H9 (cell line): ENCODE data around the gene CFAP43. TPM values are rescaled to one million over a fixed set of nuclear protein-coding genes. Genes with fewer than 3 reads are reported as not detected.
"Not testable (repeated sequence)": the region's sequence is repeated elsewhere in the genome, so short reads cannot be mapped to it uniquely, and the experiment has no call there.

Experiments used
- DNase-seq: peaks from one replicate; pipeline ENCODE4 v3.0.0-alpha.2; 2017
- H2AFZ ChIP-seq: one replicate; pipeline ENCODE4 v1.6.1; 2013; ENCODE audit warnings: mild to moderate bottlenecking, low read length, control low read depth, moderate library complexity
- H2AK5ac ChIP-seq: 2 replicates; pipeline ENCODE4 v1.6.1; 2013; ENCODE audit warnings: low read length, control low read depth, mixed read lengths; ENCODE audit not compliant: insufficient read length
- H2BK120ac ChIP-seq: one replicate; pipeline ENCODE4 v1.6.1; 2013; ENCODE audit warnings: low read depth, mild to moderate bottlenecking, low read length, control low read depth, inconsistent platforms; ENCODE audit not compliant: poor library complexity, severe bottlenecking
- H2BK12ac ChIP-seq: 2 replicates; pipeline ENCODE4 v1.6.1; 2013; ENCODE audit warnings: low read length, control low read depth, mixed read lengths, low read depth; ENCODE audit not compliant: insufficient read length
- H2BK15ac ChIP-seq: 2 replicates; pipeline ENCODE4 v1.6.1; 2013; ENCODE audit warnings: low read depth, low read length, control low read depth
- H2BK20ac ChIP-seq: one replicate; pipeline ENCODE4 v1.6.1; 2013; ENCODE audit warnings: low read depth, mild to moderate bottlenecking, low read length, control low read depth, inconsistent platforms; ENCODE audit not compliant: poor library complexity, severe bottlenecking
- H2BK5ac ChIP-seq: 2 replicates; pipeline ENCODE4 v1.6.1; 2013; ENCODE audit warnings: low read length, control low read depth, mixed read lengths; ENCODE audit not compliant: insufficient read length
- H3K14ac ChIP-seq: 2 replicates; pipeline ENCODE4 v1.6.1; 2013; ENCODE audit warnings: low read length, control low read depth; ENCODE audit not compliant: insufficient read depth
- H3K18ac ChIP-seq: 2 replicates; pipeline ENCODE4 v1.6.1; 2013; ENCODE audit warnings: low read depth, mild to moderate bottlenecking, mixed read lengths, low read length, control low read depth; ENCODE audit not compliant: insufficient read length
- H3K23ac ChIP-seq: 2 replicates; pipeline ENCODE4 v1.6.1; 2013; ENCODE audit warnings: low read length, control low read depth, mixed read lengths, low read depth; ENCODE audit not compliant: insufficient read length
- H3K23me2 ChIP-seq: 2 replicates; pipeline ENCODE4 v1.6.1; 2013; ENCODE audit warnings: low read depth, mild to moderate bottlenecking, mixed read lengths, low read length, control low read depth; ENCODE audit not compliant: insufficient read length, poor library complexity, severe bottlenecking
- H3K27ac ChIP-seq: 2 replicates; pipeline ENCODE4 v1.5.1; 2013; ENCODE audit warnings: low read length, control low read depth, mixed read lengths, low read depth; ENCODE audit not compliant: insufficient read length
- H3K27me3 ChIP-seq: 2 replicates; pipeline ENCODE4 v1.6.1; 2013; ENCODE audit warnings: low read length, control low read depth, inconsistent platforms; ENCODE audit not compliant: insufficient read depth
- H3K4ac ChIP-seq: 2 replicates; pipeline ENCODE4 v1.6.1; 2013; ENCODE audit warnings: low read depth, mild to moderate bottlenecking, control low read depth, inconsistent platforms, low read length, moderate library complexity
- H3K4me1 ChIP-seq: 2 replicates; pipeline ENCODE4 v1.6.1; 2013; ENCODE audit warnings: low read length, control low read depth, inconsistent platforms; ENCODE audit not compliant: insufficient read depth
- H3K4me2 ChIP-seq: 2 replicates; pipeline ENCODE4 v1.6.1; 2013; ENCODE audit warnings: low read length, control low read depth, mixed read lengths; ENCODE audit not compliant: insufficient read length, insufficient read depth
- H3K56ac ChIP-seq: 2 replicates; pipeline ENCODE4 v1.6.1; 2013; ENCODE audit warnings: low read depth, mild to moderate bottlenecking, mixed read lengths, low read length, control low read depth; ENCODE audit not compliant: insufficient read length
- H3K79me1 ChIP-seq: 2 replicates; pipeline ENCODE4 v1.6.1; 2013; ENCODE audit warnings: low read depth, mild to moderate bottlenecking, moderate library complexity, low read length, control low read depth, inconsistent platforms; ENCODE audit not compliant: insufficient read depth, poor library complexity, severe bottlenecking
- H3K79me2 ChIP-seq: 2 replicates; pipeline ENCODE4 v1.6.1; 2013; ENCODE audit warnings: low read length, control low read depth, inconsistent platforms; ENCODE audit not compliant: insufficient read depth
- H3K9ac ChIP-seq: 2 replicates; pipeline ENCODE4 v1.6.1; 2013; ENCODE audit warnings: low read length, control low read depth, mixed read lengths; ENCODE audit not compliant: insufficient read length; ENCODE audit errors: extremely low read depth
- H3K9me3 ChIP-seq: one replicate; pipeline ENCODE4 v1.6.1; 2013; ENCODE audit warnings: low read depth, low read length, inconsistent platforms; ENCODE audit not compliant: control insufficient read depth
- H3T11ph ChIP-seq: one replicate; pipeline ENCODE4 v1.6.1; 2013; ENCODE audit warnings: mild to moderate bottlenecking, low read length, control low read depth, inconsistent platforms
- H4K20me1 ChIP-seq: one replicate; pipeline ENCODE4 v1.6.1; 2013; ENCODE audit not compliant: control insufficient read depth, insufficient read length, insufficient read depth
- H4K5ac ChIP-seq: 2 replicates; pipeline ENCODE4 v1.6.1; 2013; ENCODE audit warnings: low read depth, mild to moderate bottlenecking, mixed read lengths, low read length, control low read depth; ENCODE audit not compliant: insufficient read length
- H4K8ac ChIP-seq: replicated peaks from 2 replicates; pipeline ENCODE4 v1.6.1; 2013; ENCODE audit warnings: low read length, control low read depth, mixed read lengths, low read depth; ENCODE audit not compliant: insufficient read length
- H4K91ac ChIP-seq: 2 replicates; pipeline ENCODE4 v1.6.1; 2013; ENCODE audit warnings: low read depth, mild to moderate bottlenecking, moderate library complexity, mixed read lengths, low read length, control low read depth; ENCODE audit not compliant: insufficient read length
- H3K27ac Mint-ChIP-seq, 3 experiments: 2 replicates in 2 of 3; 3 replicates in 1 of 3; pipeline ENCODE4 v1.8.0; 2020 to 2021; ENCODE audit warnings: mixed read lengths in 3 of 3, mild to moderate bottlenecking in 1 of 3, moderate library complexity in 1 of 3
- H3K27me3 Mint-ChIP-seq: 2 replicates; pipeline ENCODE4 v1.8.0; 2021; ENCODE audit warnings: low read depth, mild to moderate bottlenecking, moderate library complexity, mixed read lengths
- H3K36me3 Mint-ChIP-seq, 3 experiments: 2 replicates in 2 of 3; 3 replicates in 1 of 3; pipeline ENCODE4 v1.8.0; 2020 to 2021; ENCODE audit warnings: low read depth in 3 of 3, mixed read lengths in 3 of 3; ENCODE audit not compliant: insufficient read depth in 1 of 3
- H3K4me1 Mint-ChIP-seq, 2 experiments: 2 replicates each; pipeline ENCODE4 v1.8.0; 2020; ENCODE audit warnings: mixed read lengths in 2 of 2
- H3K4me3 Mint-ChIP-seq, 2 experiments: 2 replicates in 1 of 2; 3 replicates in 1 of 2; pipeline ENCODE4 v1.8.0; 2020 to 2021; ENCODE audit warnings: mild to moderate bottlenecking in 2 of 2, mixed read lengths in 2 of 2, moderate library complexity in 1 of 2
- H3K9me3 Mint-ChIP-seq, 2 experiments: 2 replicates in 1 of 2; 3 replicates in 1 of 2; pipeline ENCODE4 v1.8.0; 2020; ENCODE audit warnings: mild to moderate bottlenecking in 2 of 2, mixed read lengths in 2 of 2, moderate library complexity in 1 of 2
- WGBS: extraction: QIAGEN DNeasy Blood & Tissue Kit; methylation state at CpG from one replicate; pipeline ENCODE4 v1.1.7; 2013; ENCODE audit warnings: missing lambda C conversion rate, low lambda C conversion rate, mixed read lengths; ENCODE audit not compliant: insufficient read length; ENCODE audit errors: extremely low coverage; 5-methylcytosine and 5-hydroxymethylcytosine counted together
- total RNA-seq: library from RNA; stranded (reverse); gene quantifications from 2 replicates; pipeline ENCODE4 v1.2.1, GENCODE V29; 2021
- TF ChIP-seq, protein P1 (sequence below): fragments of 200-600 bp; sonication (generic); conservative IDR thresholded peaks from 3 replicates; pipeline ENCODE4 v1.8.0; 2021; ENCODE audit warnings: antibody characterized with exemption, mild to moderate bottlenecking

The CFAP43 gene
- total RNA-seq, 1 experiment from 2014 or later = 0.26 TPM

DNA sequence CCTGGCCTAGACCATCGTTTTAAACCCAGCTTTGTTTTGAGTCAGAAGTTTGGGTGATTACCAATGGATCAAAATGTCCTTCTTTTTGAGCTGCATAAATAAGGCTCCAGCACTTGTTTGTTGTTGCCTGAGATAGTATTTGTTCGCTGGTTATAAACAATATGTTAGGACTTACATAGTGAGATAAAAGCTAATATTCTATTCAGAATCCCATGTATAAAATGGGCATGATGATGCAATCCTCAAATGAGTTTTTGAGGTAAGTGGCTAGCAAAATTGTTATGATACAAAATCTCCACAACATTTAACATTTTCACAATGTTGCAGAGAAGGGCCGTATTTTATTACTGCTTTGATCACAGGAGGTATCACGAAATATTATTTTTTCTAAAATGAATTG lies 48.5 kb downstream of the CFAP43 start:
- Histone ChIP-seq H2BK5ac (no peak overlapping the region), H3K9me3 (no peaks in the 10 kb centered on the region), H2BK20ac (no peak overlapping the region), H2BK120ac (no peak overlapping the region), H3K79me2 (no peaks in the 10 kb centered on the region), H3K18ac (no peak overlapping the region), H3K14ac (no peak overlapping the region), H4K8ac (no peak overlapping the region), H4K5ac (no peak overlapping the region), H2AFZ (no peak overlapping the region), H3K4me2 (no peak overlapping the region), H3K79me1 (no peaks in the 10 kb centered on the region), H3K4me1 (no peaks in the 10 kb centered on the region), H3T11ph (no peak overlapping the region), H4K91ac (no peak overlapping the region), H2BK15ac (no peak overlapping the region), H3K27ac (no peak overlapping the region), H3K23ac (no peak overlapping the region), H3K27me3 (no peaks in the 10 kb centered on the region; the same call in 1 of the 2 replicates), H3K23me2 (no peaks in the 10 kb centered on the region), H3K9ac (no peak overlapping the region), H2AK5ac (no peak overlapping the region), H2BK12ac (no peak overlapping the region), H3K56ac (no peak overlapping the region), H3K4ac (no peak overlapping the region), H4K20me1 (no peaks in the 10 kb centered on the region)
- DNase-seq = no peak
- Mint-ChIP-seq H3K4me1 (no peaks in the 10 kb centered on the region), H3K36me3 (no peaks in the 10 kb centered on the region), H3K27me3 (no peaks in the 10 kb centered on the region), H3K9me3 (no peaks in the 10 kb centered on the region), H3K27ac (no peak overlapping the region), H3K4me3 (no peak overlapping the region)
- WGBS = no CpG with 5 or more reads among the region's 4 CpGs
- TF ChIP-seq, protein P1, sequence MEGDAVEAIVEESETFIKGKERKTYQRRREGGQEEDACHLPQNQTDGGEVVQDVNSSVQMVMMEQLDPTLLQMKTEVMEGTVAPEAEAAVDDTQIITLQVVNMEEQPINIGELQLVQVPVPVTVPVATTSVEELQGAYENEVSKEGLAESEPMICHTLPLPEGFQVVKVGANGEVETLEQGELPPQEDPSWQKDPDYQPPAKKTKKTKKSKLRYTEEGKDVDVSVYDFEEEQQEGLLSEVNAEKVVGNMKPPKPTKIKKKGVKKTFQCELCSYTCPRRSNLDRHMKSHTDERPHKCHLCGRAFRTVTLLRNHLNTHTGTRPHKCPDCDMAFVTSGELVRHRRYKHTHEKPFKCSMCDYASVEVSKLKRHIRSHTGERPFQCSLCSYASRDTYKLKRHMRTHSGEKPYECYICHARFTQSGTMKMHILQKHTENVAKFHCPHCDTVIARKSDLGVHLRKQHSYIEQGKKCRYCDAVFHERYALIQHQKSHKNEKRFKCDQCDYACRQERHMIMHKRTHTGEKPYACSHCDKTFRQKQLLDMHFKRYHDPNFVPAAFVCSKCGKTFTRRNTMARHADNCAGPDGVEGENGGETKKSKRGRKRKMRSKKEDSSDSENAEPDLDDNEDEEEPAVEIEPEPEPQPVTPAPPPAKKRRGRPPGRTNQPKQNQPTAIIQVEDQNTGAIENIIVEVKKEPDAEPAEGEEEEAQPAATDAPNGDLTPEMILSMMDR = no peak

DNA sequence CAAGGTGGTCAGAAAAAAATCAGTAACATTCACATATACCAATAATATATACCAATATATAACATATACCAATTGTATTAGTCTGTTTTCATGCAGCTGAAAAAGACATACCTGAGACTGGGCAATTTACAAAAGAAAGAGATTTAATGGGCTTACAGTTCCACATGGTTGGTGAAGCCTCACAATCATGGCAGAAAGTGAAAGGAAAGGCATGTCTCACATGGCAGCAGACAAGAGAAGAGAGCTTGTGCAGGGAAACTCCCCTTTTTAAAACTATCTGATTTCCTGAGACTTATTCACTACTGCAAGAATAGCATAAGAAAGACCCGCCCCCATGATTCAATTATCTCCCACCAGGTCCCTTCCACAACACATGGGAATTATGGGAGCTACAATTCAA lies 58.0 kb downstream of the CFAP43 start:
- not testable (repeated sequence) for H3K27me3 Mint-ChIP-seq, H2AK5ac ChIP-seq, H3K4me1 ChIP-seq, H2BK20ac ChIP-seq, H2BK12ac ChIP-seq, H3K27ac ChIP-seq, H2BK15ac ChIP-seq, H4K20me1 ChIP-seq, H3K14ac ChIP-seq, H3K4ac ChIP-seq, H3K36me3 Mint-ChIP-seq, H3K27ac Mint-ChIP-seq, H3K4me3 Mint-ChIP-seq, H3K4me1 Mint-ChIP-seq, H3K27me3 ChIP-seq, H4K91ac ChIP-seq, H3K56ac ChIP-seq, H2BK120ac ChIP-seq, H3K23me2 ChIP-seq, H3K79me1 ChIP-seq, H3T11ph ChIP-seq, H3K9me3 ChIP-seq, H3K9ac ChIP-seq, H4K8ac ChIP-seq, H3K79me2 ChIP-seq, H3K4me2 ChIP-seq, H2AFZ ChIP-seq, H3K23ac ChIP-seq, DNase-seq, H3K18ac ChIP-seq, H4K5ac ChIP-seq, H2BK5ac ChIP-seq
- H3K9me3 Mint-ChIP-seq = peaks cover 10 to 12% of the 10 kb centered on the region in 2 experiments; a peak in 4 of 5 replicates
- no CpG with 5 or more reads among the region's 1 CpG for WGBS
